ENCODE measurements around the gene RBM25. TPM values are rescaled to one million over a fixed set of nuclear protein-coding genes. Genes with fewer than 3 reads are reported as not detected.

Gene RBM25
- total and polyA plus RNA-seq, 10 of the 15 experiments (the other 5 are each of a cell fraction or from before 2014, with no cell fraction given), result 43.4 to 125 (median 74.1) TPM

DNA sequence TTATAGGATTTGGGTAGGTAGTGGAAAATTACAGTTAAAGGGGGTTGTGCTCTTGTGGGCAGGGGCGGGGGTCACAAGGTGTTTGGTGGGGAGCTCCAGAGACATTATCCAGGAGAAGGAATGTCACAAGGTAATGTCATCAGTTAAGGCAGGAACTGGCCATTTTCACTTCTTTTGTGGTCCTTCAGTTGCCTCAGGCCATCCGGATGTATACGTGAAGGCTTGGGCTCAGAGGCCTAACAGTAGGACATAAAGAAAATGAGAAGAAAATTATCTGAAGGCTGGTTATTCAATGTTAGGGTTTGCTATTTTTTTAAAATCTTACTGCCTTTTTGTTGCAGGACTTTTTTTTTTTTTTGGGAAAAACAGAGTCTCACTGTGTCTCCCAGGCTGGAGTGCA, 75.5 kb downstream of the RBM25 start:
- FAIRE-seq, result no peak
- Histone ChIP-seq H3K4me2 (ENCODE audit: control insufficient read depth, insufficient read depth) (no peak overlapping the region), H3K9ac (ENCODE audit: control insufficient read depth, insufficient read depth, low read length) (no peak overlapping the region), H3K79me2 (ENCODE audit: control insufficient read depth, insufficient read depth, low read length) (peaks cover 16% of the 10 kb centered on the region), H4K20me1 (ENCODE audit: control insufficient read depth, insufficient read depth) (no peaks in the 10 kb centered on the region), H3K27me3 (replicated peaks in 1 of 2; ENCODE audit: control insufficient read depth in 2 of 2, insufficient read depth in 2 of 2, low read length in 1 of 2) (no peaks in the 10 kb centered on the region), H3K4me3 (no peak overlapping the region), H2AFZ (ENCODE audit: control insufficient read depth, low read depth, low read length) (no peak overlapping the region), H3K4me1 (ENCODE audit: control insufficient read depth, insufficient read depth, low read length) (0 out of 2 replicates have a peak, but pooled peaks cover 3% of the 10 kb centered on the region), H3K36me3 (ENCODE audit: control insufficient read depth in 2 of 2, insufficient read depth in 2 of 2, low read length in 1 of 2) (no peaks in the 10 kb centered on the region), H3K27ac (ENCODE audit: control insufficient read depth, insufficient read depth) (no peak overlapping the region), H3K9me3 (replicated peaks; ENCODE audit: control insufficient read depth, insufficient read depth, low read length) (peaks cover 2% of the 10 kb centered on the region; the same call in 2 of the 3 replicates)
- no peak for ATAC-seq
- TF ChIP-seq EP300 (IDR thresholded peaks at IDR 0.05; ENCODE audit: borderline replicate concordance in 1 of 2, control insufficient read depth in 1 of 2, low read depth in 2 of 2, low read length in 2 of 2) (no peak), CBX5 (IDR thresholded peaks at IDR 0.05; ENCODE audit: low read depth) (0 out of 2 replicates have a peak, but pooled peaks have one; percentile 60), CBFB (IDR thresholded peaks at IDR 0.05; ENCODE audit: low read depth) (no peak)
- ChIA-PET RAD21 (ENCODE audit: unreplicated experiment) (no interaction called here), CTCF (no interaction called here), POLR2A (no interaction called here), SMC1A (ENCODE audit: uncharacterized antibody, unreplicated experiment) (no interaction called here)
- BruUV-seq (replicated peaks), result no TSS peak
- WGBS (ENCODE audit: insufficient coverage, insufficient replicate concordance, low lambda C conversion rate, missing lambda C conversion rate), result 95% methylated on average over 3 of the region's 3 CpGs
- DNase-seq (ENCODE audit: low read depth, low spot score), result no peak
- intact Hi-C loops (cut with micrococcal nuclease; ENCODE audit: unreplicated experiment) (no loop called here), in situ Hi-C loops (cut with MboI) (no loop called here)

DNA sequence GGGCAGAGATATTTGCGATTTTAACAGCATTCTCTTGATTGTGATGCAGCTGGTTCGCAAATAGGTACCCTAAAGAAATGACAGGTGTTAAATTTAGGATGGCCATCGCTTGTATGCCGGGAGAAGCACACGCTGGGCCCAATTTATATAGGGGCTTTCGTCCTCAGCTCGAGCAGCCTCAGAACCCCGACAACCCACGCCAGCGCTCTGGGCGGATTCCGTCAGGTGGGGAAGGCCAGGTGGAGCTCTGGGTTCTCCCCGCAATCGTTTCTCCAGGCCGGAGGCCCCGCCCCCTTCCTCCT, 77.7 kb downstream of the RBM25 start:
- Histone ChIP-seq H3K4me3 (peak overlapping the region; percentile 95), H3K4me2 (ENCODE audit: control insufficient read depth, insufficient read depth) (peak overlapping the region; percentile 73), H3K9ac (ENCODE audit: control insufficient read depth, insufficient read depth, low read length) (peak overlapping the region; percentile 93; the same call in 1 of the 2 replicates), H3K36me3 (ENCODE audit: control insufficient read depth in 2 of 2, insufficient read depth in 2 of 2, low read length in 1 of 2) (no peaks in the 10 kb centered on the region), H3K27me3 (replicated peaks in 1 of 2; ENCODE audit: control insufficient read depth in 2 of 2, insufficient read depth in 2 of 2, low read length in 1 of 2) (no peaks in the 10 kb centered on the region), H3K79me2 (ENCODE audit: control insufficient read depth, insufficient read depth, low read length) (peaks cover 36% of the 10 kb centered on the region), H3K9me3 (replicated peaks; ENCODE audit: control insufficient read depth, insufficient read depth, low read length) (peaks cover 2% of the 10 kb centered on the region; the same call in 2 of the 3 replicates), H3K27ac (ENCODE audit: control insufficient read depth, insufficient read depth) (peak overlapping the region; percentile 94), H3K4me1 (ENCODE audit: control insufficient read depth, insufficient read depth, low read length) (0 out of 2 replicates have a peak, but pooled peaks cover 3% of the 10 kb centered on the region), H4K20me1 (ENCODE audit: control insufficient read depth, insufficient read depth) (no peaks in the 10 kb centered on the region), H2AFZ (ENCODE audit: control insufficient read depth, low read depth, low read length) (peak overlapping the region; percentile 59)
- DNase-seq (ENCODE audit: low read depth, low spot score) (no peak), ATAC-seq (no peak), FAIRE-seq (no peak)
- ChIA-PET CTCF (interaction anchor here (0.8 to 1.4 kb wide), 4 partner anchors 13 to 334 kb away, joined by 3 to 6 read pairs (median 3); no protein-coding TSS in a partner anchor), SMC1A (ENCODE audit: uncharacterized antibody, unreplicated experiment) (interaction anchor here (0.6 to 2.2 kb wide), 10 partner anchors 8 to 335 kb away, joined by 3 to 8 read pairs (median 3); no protein-coding TSS in a partner anchor), RAD21 (ENCODE audit: unreplicated experiment) (interaction anchor here (0.7 to 1.7 kb wide), 10 partner anchors 37 to 1956 kb away, joined by 3 to 8 read pairs (median 4); partner anchors contain the start of genes RBM25 and RIOX1), POLR2A (interaction anchor here (0.6 to 1.2 kb wide), 5 partner anchors 10 to 434 kb away, joined by 3 to 7 read pairs (median 3); no protein-coding TSS in a partner anchor)
- WGBS (ENCODE audit: insufficient coverage, insufficient replicate concordance, low lambda C conversion rate, missing lambda C conversion rate), result 6% methylated on average over 14 of the region's 16 CpGs
- intact Hi-C loops (cut with micrococcal nuclease; ENCODE audit: unreplicated experiment), result loop anchor here (2.0 kb wide), 1 partner anchor 77 kb away; the partner anchor contains the start of gene RBM25
- in situ Hi-C loops (cut with MboI), result no loop called here
- no TSS peak for BruUV-seq (replicated peaks)
- TF ChIP-seq NBN (IDR thresholded peaks at IDR 0.05) (no peak), TCF12 (IDR thresholded peaks at IDR 0.05; ENCODE audit: low read depth, low read length) (peak; percentile 27; the same call in 1 of the 2 replicates), USF1 (IDR thresholded peaks at IDR 0.05; ENCODE audit: borderline replicate concordance, extremely low read length, insufficient read depth, low read depth, low read length) (no peak), TCF3 (IDR thresholded peaks at IDR 0.05; ENCODE audit: borderline replicate concordance, insufficient read depth, low read depth, low read length) (no peak), SUPT20H (IDR thresholded peaks at IDR 0.05; ENCODE audit: borderline replicate concordance, control insufficient read depth, low read depth, low read length) (no peak), RAD21 (IDR thresholded peaks at IDR 0.05; ENCODE audit: insufficient read depth, low read depth, low read length) (no peak), MXI1 (IDR thresholded peaks at IDR 0.05; ENCODE audit: low read depth, low read length) (no peak), PML (IDR thresholded peaks at IDR 0.05; ENCODE audit: low read length) (no peak), NKRF (conservative IDR thresholded peaks at IDR 0.05) (no peak), CHD4 (IDR thresholded peaks at IDR 0.05) (no peak)
